Measurements from ENCODE around the gene PNO1.
A peak's percentile ranks its signal among the peaks of the same experiment; 100 is the strongest.

The PNO1 gene

GRCh38 chr2:68157002-68157401 lies 686 bp upstream of the PNO1 start:
- TF ChIP-seq POLR2A (IDR thresholded peaks at IDR 0.05; ENCODE audit: extremely low read depth, insufficient read length), result no peak
- no peak for DNase-seq (ENCODE audit: low read depth)
- peak overlapping the region; percentile 94 for H3K4me3 ChIP-seq (ENCODE audit: low read depth, low read length)

DNA sequence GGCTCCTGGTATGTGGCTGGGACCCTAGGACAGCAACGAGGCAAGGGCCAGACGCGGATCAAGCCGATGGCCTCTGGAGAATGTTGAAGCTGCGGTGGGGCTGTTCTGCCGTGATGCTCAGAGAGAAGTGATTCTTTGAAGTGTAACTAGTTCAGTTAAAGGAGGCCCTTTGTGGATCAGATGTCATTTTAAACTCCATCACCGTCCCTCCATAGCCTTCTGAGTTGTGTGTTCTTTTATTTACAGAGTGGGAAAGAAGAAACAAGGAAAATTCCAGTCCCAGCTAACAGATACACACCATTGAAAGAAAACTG lies 403 bp downstream of the PNO1 start:
- DNase-seq (ENCODE audit: low read depth), result no peak
- TF ChIP-seq, protein P1, sequence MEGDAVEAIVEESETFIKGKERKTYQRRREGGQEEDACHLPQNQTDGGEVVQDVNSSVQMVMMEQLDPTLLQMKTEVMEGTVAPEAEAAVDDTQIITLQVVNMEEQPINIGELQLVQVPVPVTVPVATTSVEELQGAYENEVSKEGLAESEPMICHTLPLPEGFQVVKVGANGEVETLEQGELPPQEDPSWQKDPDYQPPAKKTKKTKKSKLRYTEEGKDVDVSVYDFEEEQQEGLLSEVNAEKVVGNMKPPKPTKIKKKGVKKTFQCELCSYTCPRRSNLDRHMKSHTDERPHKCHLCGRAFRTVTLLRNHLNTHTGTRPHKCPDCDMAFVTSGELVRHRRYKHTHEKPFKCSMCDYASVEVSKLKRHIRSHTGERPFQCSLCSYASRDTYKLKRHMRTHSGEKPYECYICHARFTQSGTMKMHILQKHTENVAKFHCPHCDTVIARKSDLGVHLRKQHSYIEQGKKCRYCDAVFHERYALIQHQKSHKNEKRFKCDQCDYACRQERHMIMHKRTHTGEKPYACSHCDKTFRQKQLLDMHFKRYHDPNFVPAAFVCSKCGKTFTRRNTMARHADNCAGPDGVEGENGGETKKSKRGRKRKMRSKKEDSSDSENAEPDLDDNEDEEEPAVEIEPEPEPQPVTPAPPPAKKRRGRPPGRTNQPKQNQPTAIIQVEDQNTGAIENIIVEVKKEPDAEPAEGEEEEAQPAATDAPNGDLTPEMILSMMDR (IDR thresholded peaks at IDR 0.05; ENCODE audit: low read depth, low read length), result no peak
- TF ChIP-seq MYC (IDR thresholded peaks at IDR 0.05; ENCODE audit: low read depth, low read length), result no peak

DNA sequence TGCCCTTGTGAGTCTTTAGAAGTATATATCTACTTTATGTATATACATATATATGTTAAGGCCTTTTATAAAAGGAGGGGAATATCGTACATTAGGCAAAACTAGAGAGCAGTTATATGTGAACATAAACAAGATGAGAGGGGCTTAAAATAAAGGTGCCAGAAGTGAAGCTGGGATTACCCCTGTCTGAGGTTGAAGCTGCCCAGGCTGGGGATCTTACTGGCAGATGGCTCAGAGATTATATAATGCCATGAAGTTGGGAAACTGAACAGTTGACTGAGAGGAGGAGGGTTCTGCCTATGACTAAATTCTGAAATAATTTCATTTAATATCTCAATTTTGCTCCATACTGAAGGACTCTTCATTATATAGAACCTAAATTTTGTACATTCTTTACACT lies 6.0 kb downstream of the PNO1 start:
- no peak overlapping the region for H3K4me3 ChIP-seq (ENCODE audit: low read depth, low read length)
- DNase-seq (ENCODE audit: low read depth), result no peak
- TF ChIP-seq, protein P2, sequence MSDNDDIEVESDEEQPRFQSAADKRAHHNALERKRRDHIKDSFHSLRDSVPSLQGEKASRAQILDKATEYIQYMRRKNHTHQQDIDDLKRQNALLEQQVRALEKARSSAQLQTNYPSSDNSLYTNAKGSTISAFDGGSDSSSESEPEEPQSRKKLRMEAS (IDR thresholded peaks at IDR 0.05; ENCODE audit: low read depth, low read length), result no peak
- TF ChIP-seq, protein P1 (IDR thresholded peaks at IDR 0.05; ENCODE audit: low read depth, low read length), result no peak
- no peak for TF ChIP-seq POLR2A (IDR thresholded peaks at IDR 0.05; ENCODE audit: extremely low read depth, insufficient read length)
- TF ChIP-seq MYC (IDR thresholded peaks at IDR 0.05; ENCODE audit: low read depth, low read length), result no peak

More for the DNA sequence above, 403 bp downstream of the PNO1 start:
- H3K4me3 ChIP-seq (ENCODE audit: low read depth, low read length), result peak overlapping the region; percentile 94

DNA sequence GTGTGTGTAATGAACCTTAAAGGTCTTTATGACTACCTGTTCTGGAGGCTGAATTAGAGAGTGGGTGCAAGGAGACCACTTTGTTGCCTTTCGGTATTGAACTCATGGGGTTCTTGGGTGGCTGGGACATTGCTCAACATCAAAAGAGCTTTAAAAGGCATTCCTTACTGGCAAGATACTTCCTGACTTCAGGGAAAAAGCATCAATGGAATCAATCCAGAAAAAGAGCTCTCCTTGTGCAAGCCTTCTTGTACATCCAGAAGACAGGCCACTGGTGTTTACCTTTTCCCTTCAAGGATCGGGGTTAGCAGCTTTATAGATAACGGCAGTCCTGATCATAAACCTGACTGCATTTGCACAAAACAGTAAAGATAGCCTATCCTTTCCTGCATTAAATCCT lies 9.5 kb downstream of the PNO1 start:
- H3K4me3 ChIP-seq (ENCODE audit: low read depth, low read length), result no peak overlapping the region
- no peak for DNase-seq (ENCODE audit: low read depth)
- TF ChIP-seq, protein P1 (IDR thresholded peaks at IDR 0.05; ENCODE audit: low read depth, low read length), result no peak
- TF ChIP-seq, protein P2 (IDR thresholded peaks at IDR 0.05; ENCODE audit: low read depth, low read length), result no peak
- TF ChIP-seq POLR2A (IDR thresholded peaks at IDR 0.05; ENCODE audit: extremely low read depth, insufficient read length) (no peak), MYC (IDR thresholded peaks at IDR 0.05; ENCODE audit: low read depth, low read length) (no peak)

DNA sequence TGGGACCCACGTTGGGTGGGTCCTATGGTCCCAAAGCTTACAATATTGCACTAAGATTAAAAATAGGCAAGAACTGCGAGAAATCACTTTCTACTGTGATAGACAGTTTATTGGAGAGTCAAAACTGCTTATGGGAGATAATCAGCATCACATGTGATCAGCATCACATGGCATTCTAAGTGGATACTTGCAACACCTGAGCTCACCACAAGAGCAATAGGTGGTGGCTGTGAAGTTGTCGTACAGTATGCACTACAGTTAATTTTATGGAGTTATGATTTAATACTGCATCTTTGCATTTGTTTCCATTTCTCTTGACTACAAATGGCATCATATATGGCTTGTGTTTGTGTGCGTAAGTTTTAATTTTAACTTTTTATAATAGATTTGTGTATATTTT lies 11.6 kb downstream of the PNO1 start:
- TF ChIP-seq, protein P1 (IDR thresholded peaks at IDR 0.05; ENCODE audit: low read depth, low read length), result no peak
- TF ChIP-seq POLR2A (IDR thresholded peaks at IDR 0.05; ENCODE audit: extremely low read depth, insufficient read length) (no peak), MYC (IDR thresholded peaks at IDR 0.05; ENCODE audit: low read depth, low read length) (no peak)
- TF ChIP-seq, protein P2 (IDR thresholded peaks at IDR 0.05; ENCODE audit: low read depth, low read length), result no peak
- no peak overlapping the region for H3K4me3 ChIP-seq (ENCODE audit: low read depth, low read length)
- no peak for DNase-seq (ENCODE audit: low read depth)

DNA sequence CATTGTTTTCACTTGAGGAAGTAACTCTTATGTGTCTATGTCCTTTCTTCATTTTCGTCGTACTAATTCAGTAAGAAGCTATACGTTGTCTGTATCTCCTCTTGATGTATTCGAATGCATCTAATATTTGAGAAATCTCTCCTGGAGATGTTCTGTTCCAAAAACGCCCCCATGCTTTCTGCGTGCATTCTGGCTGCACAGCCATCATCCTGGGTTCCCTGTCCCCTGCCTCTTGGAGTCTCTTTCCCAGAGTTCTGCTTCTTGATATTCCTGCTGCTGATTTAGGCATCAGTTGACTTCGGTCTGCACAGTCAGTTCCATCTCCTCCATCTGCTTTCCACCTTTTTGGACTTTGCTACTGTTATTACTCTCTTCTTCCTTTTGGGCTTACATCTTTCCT lies 13.5 kb downstream of the PNO1 start:
- H3K4me3 ChIP-seq (ENCODE audit: low read depth, low read length), result no peak overlapping the region
- no peak for DNase-seq (ENCODE audit: low read depth)
- TF ChIP-seq, protein P2 (IDR thresholded peaks at IDR 0.05; ENCODE audit: low read depth, low read length), result no peak
- TF ChIP-seq MYC (IDR thresholded peaks at IDR 0.05; ENCODE audit: low read depth, low read length) (no peak), POLR2A (IDR thresholded peaks at IDR 0.05; ENCODE audit: extremely low read depth, insufficient read length) (no peak)
- TF ChIP-seq, protein P1 (IDR thresholded peaks at IDR 0.05; ENCODE audit: low read depth, low read length), result no peak

All from NB4 (cell line).